Loucy (cell line): ENCODE results near the gene GPA33.

Source experiments
- H2AFZ ChIP-seq: fragments of 200-600 bp; sonication (generic); 2 replicates; pipeline ENCODE4 v1.6.0; 2016; ENCODE audit warnings: antibody characterized with exemption, mild to moderate bottlenecking, low read length, moderate library complexity
- H3F3A ChIP-seq: fragments of 200-600 bp; 2 replicates; pipeline ENCODE4 v1.6.0; 2016; ENCODE audit warnings: antibody characterized with exemption, low read depth, mild to moderate bottlenecking
- H3K27me3 ChIP-seq: fragments of 200-600 bp; sonication (generic); 2 replicates; pipeline ENCODE4 v1.6.1; 2014; ENCODE audit warnings: low read length, mild to moderate bottlenecking; ENCODE audit not compliant: insufficient read depth, poor library complexity, severe bottlenecking
- H3K36me3 ChIP-seq: fragments of 200-600 bp; sonication (generic); 2 replicates; pipeline ENCODE4 v1.6.1; 2016; ENCODE audit warnings: low read length; ENCODE audit not compliant: insufficient read depth
- H3K4me1 ChIP-seq: fragments of 200-600 bp; sonication (generic); 2 replicates; pipeline ENCODE4 v1.5.1; 2014; ENCODE audit warnings: low read length, mild to moderate bottlenecking; ENCODE audit not compliant: insufficient read depth, poor library complexity, severe bottlenecking
- H3K4me2 ChIP-seq: fragments of 200-600 bp; sonication (generic); 2 replicates; pipeline ENCODE4 v1.6.0; 2014; ENCODE audit warnings: antibody characterized with exemption, low read length, low read depth, mild to moderate bottlenecking; ENCODE audit not compliant: poor library complexity, severe bottlenecking
- H3K4me3 ChIP-seq: fragments of 200-600 bp; sonication (generic); 2 replicates; pipeline ENCODE4 v1.5.1; 2014; ENCODE audit warnings: low read length, mild to moderate bottlenecking, mixed read lengths; ENCODE audit not compliant: poor library complexity, severe bottlenecking
- H3K79me2 ChIP-seq: fragments of 200-600 bp; sonication (generic); 2 replicates; pipeline ENCODE4 v1.6.1; 2014; ENCODE audit warnings: low read length; ENCODE audit not compliant: insufficient read depth
- H3K9ac ChIP-seq: fragments of 200-600 bp; sonication (generic); 2 replicates; pipeline ENCODE4 v1.6.0; 2014; ENCODE audit warnings: mild to moderate bottlenecking, low read depth, low read length, moderate library complexity; ENCODE audit not compliant: poor library complexity, severe bottlenecking
- H3K9me2 ChIP-seq: fragments of 200-600 bp; sonication (generic); replicated peaks from 2 replicates; pipeline ENCODE4 v1.6.1; 2016; ENCODE audit warnings: low read depth, low read length, mixed read lengths
- H3K9me3 ChIP-seq: fragments of 200-600 bp; sonication (generic); 2 replicates; pipeline ENCODE4 v1.6.1; 2014; ENCODE audit warnings: mild to moderate bottlenecking, antibody characterized with exemption, low read length, low read depth; ENCODE audit not compliant: insufficient read depth
- H4K20me1 ChIP-seq: fragments of 200-600 bp; sonication (generic); 2 replicates; pipeline ENCODE4 v1.6.0; 2014; ENCODE audit warnings: antibody characterized with exemption, low read length, mild to moderate bottlenecking; ENCODE audit not compliant: insufficient read depth, poor library complexity, severe bottlenecking
- CTCF ChIP-seq: fragments of 200-600 bp; sonication (generic); conservative IDR thresholded peaks from 2 replicates; pipeline ENCODE4 v1.5.1; 2014; ENCODE audit warnings: mild to moderate bottlenecking, antibody characterized with exemption, low read length
- EZH2phosphoT487 ChIP-seq: fragments of 200-600 bp; IDR thresholded peaks from 2 replicates; pipeline ENCODE4 v1.6.1; 2018; ENCODE audit warnings: antibody characterized with exemption, mild to moderate bottlenecking, moderate library complexity, borderline replicate concordance

GPA33 gene

DNA sequence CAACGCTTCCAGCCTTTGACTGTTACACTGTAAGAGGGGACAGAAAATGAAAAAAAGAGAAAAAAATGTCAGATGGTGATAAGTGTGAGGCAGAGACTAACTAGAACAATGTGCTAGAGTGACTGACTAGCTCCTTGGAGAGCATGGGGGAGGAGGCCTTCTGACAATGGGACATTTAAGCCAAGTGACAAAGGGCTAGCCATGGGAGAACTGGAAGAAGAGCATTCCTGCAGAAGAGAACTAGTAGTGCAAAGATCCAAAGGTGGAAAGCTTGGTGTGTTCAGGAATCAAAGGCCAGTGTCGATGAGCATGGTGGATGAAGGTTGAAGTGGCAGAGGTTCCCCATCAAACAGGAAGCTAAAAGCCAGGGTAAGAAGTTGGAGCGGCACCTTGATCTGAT lies 29.5 kb upstream of the GPA33 start:
- H3F3A ChIP-seq: no peaks in the 10 kb centered on the region
- H3K4me2 ChIP-seq: no peak overlapping the region
- TF ChIP-seq CTCF (no peak), EZH2phosphoT487 (no peak)
- H3K9me2 ChIP-seq: no peaks in the 10 kb centered on the region
- no peak overlapping the region for H3K4me3 ChIP-seq
- no peak overlapping the region for H2AFZ ChIP-seq
- H3K9ac ChIP-seq: no peak overlapping the region
- H3K27me3 ChIP-seq: no peaks in the 10 kb centered on the region
- no peaks in the 10 kb centered on the region for H3K79me2 ChIP-seq
- no peaks in the 10 kb centered on the region for H3K36me3 ChIP-seq
- H4K20me1 ChIP-seq: no peaks in the 10 kb centered on the region
- H3K9me3 ChIP-seq: no peaks in the 10 kb centered on the region
- peaks cover 13% of the 10 kb centered on the region for H3K4me1 ChIP-seq

DNA sequence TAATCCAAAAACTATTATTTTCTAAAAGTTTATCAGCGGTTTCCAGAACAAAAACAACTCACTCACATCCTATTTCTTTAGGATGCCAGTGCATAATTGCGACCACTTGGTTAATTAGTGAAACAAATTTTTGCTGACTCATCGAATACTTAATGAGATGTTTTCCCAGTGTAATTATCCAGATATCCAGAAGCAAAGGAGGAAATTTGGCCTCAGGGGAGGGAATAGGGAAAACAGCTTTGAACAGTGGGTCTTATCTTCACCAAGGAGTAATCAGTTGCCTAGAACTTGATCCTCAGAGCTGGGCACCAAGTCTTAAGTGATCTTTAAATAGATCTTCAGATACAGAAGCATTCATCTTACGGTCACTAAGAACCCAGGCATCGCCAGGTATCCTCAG lies 28.0 kb upstream of the GPA33 start:
- no peaks in the 10 kb centered on the region for H4K20me1 ChIP-seq
- no peaks in the 10 kb centered on the region for H3K9me2 ChIP-seq
- no peaks in the 10 kb centered on the region for H3K27me3 ChIP-seq
- H3K36me3 ChIP-seq: no peaks in the 10 kb centered on the region
- H3K4me3 ChIP-seq: no peak overlapping the region
- H3K9ac ChIP-seq: no peak overlapping the region
- H2AFZ ChIP-seq: no peak overlapping the region
- H3K79me2 ChIP-seq: no peaks in the 10 kb centered on the region
- H3K4me1 ChIP-seq: peaks cover 16% of the 10 kb centered on the region
- no peaks in the 10 kb centered on the region for H3F3A ChIP-seq
- no peak overlapping the region for H3K4me2 ChIP-seq
- no peaks in the 10 kb centered on the region for H3K9me3 ChIP-seq
- no peak for TF ChIP-seq EZH2phosphoT487
- no peak for TF ChIP-seq CTCF

- TF ChIP-seq CTCF: no peak
- TF ChIP-seq EZH2phosphoT487: no peak
- no peak overlapping the region for H3K4me2 ChIP-seq
- H2AFZ ChIP-seq: no peak overlapping the region
- H3K4me3 ChIP-seq: no peak overlapping the region
- no peaks in the 10 kb centered on the region for H3K79me2 ChIP-seq
- H4K20me1 ChIP-seq: no peaks in the 10 kb centered on the region
- H3K9me2 ChIP-seq: no peaks in the 10 kb centered on the region
- H3K27me3 ChIP-seq: no peaks in the 10 kb centered on the region
- no peaks in the 10 kb centered on the region for H3K36me3 ChIP-seq
- H3K9me3 ChIP-seq: no peaks in the 10 kb centered on the region
- no peak overlapping the region for H3K9ac ChIP-seq
- H3F3A ChIP-seq: no peaks in the 10 kb centered on the region
- peaks cover 20% of the 10 kb centered on the region for H3K4me1 ChIP-seq
Measured at GRCh38 chr1:167117225-167117624, 27.0 kb upstream of the GPA33 start.
